SK-N-SH (cell line): ENCODE measurements around the gene TWF1.

Experiments used
- ELF1 ChIP-seq: IDR thresholded peaks from 2 replicates; pipeline ENCODE4 v1.4.0; 2012
- EP300 ChIP-seq, 2 experiments: IDR thresholded peaks; 2 replicates each; pipeline versions ENCODE4 v1.4.0 to v1.6.1; 2012; ENCODE audit warnings: borderline replicate concordance in 1 of 2, low read depth in 1 of 2, low read length in 1 of 2
- FOXJ3 ChIP-seq: sonication (generic); formaldehyde crosslinking; IDR thresholded peaks from 2 replicates; pipeline ENCODE4 v1.5.1; 2020; ENCODE audit warnings: mild to moderate bottlenecking, missing genetic modification reagents
- MEF2A ChIP-seq: IDR thresholded peaks from 2 replicates; pipeline ENCODE4 v1.4.0; 2012; ENCODE audit warnings: low read depth, borderline replicate concordance
- NRF1 ChIP-seq: IDR thresholded peaks from 2 replicates; pipeline ENCODE4 v1.6.1; 2012; ENCODE audit warnings: low read depth, mild to moderate bottlenecking, low read length
- POLR2AphosphoS5 ChIP-seq: IDR thresholded peaks from 2 replicates; pipeline ENCODE4 v1.6.1; 2012; ENCODE audit warnings: low read depth, low read length
- RCOR1 ChIP-seq: fragments of 150-350 bp; IDR thresholded peaks from 2 replicates; pipeline ENCODE4 v1.6.1; 2017; ENCODE audit warnings: antibody characterized with exemption, low read length
- SIN3A ChIP-seq: IDR thresholded peaks from 2 replicates; pipeline ENCODE4 v1.6.1; 2012; ENCODE audit warnings: low read depth, mild to moderate bottlenecking, low read length, moderate library complexity, borderline replicate concordance
- YY1 ChIP-seq: IDR thresholded peaks from 2 replicates; pipeline ENCODE4 v1.4.0; 2012; ENCODE audit warnings: low read depth, mild to moderate bottlenecking
- TF ChIP-seq, protein P1 (sequence below): fragments of 200-600 bp; sonication (generic); IDR thresholded peaks from 2 replicates; pipeline ENCODE4 v1.6.1; 2017; ENCODE audit warnings: antibody characterized with exemption, mild to moderate bottlenecking, moderate library complexity
- TF ChIP-seq, protein P2 (sequence below): fragments of 150-350 bp; IDR thresholded peaks from 2 replicates; pipeline ENCODE4 v1.6.1; 2017; ENCODE audit warnings: antibody characterized with exemption, low read length, low read depth, borderline replicate concordance
- TF ChIP-seq, protein P3 (sequence below): fragments of 150-350 bp; IDR thresholded peaks from 2 replicates; pipeline ENCODE4 v1.6.1; 2016; ENCODE audit warnings: mild to moderate bottlenecking, low read depth, low read length
- TF ChIP-seq, protein P4 (sequence below): IDR thresholded peaks from 2 replicates; pipeline ENCODE4 v1.4.0; 2012; ENCODE audit warnings: low read depth, borderline replicate concordance
- TF ChIP-seq, protein P5 (sequence below): IDR thresholded peaks from 2 replicates; pipeline ENCODE4 v1.4.0; 2012; ENCODE audit warnings: low read depth

DNA sequence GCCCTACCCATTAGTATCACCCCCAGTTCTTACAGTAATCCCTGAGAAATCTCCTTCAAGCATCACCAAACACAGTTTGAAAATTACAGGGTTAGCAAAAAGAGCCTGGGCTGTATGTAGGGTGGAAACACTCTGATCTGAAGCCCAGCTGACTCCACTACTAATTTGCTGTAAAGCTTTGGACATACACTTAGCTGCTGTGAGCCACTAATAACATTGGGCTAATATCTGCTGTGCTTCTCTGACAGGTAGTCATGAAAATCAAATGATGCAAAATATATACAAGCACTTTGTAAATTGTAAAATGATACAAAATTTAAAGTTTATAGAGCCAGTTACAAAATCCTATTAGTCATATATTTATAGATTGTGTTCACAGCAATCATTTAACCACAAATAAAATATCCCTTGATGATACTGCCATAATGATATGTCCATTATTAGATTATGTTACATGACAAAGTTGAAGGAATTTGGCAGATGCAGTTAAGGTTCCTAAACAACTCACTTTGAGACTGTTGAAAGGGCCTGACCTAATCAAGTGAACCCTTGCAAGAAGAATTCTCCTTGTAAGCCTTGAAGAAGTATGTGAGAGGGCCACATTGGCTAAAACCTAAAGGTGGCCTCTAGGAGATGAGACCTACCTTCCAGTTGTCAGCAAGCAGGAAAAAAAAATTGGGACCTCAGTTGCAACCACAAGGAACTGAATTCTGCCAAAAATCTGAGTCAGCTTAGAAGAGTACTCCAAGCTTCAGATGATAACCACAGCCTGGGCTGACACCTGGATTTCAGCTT is 19.0 kb downstream of the TWF1 start:
- TF ChIP-seq ELF1 (no peak), MEF2A (no peak), YY1 (no peak), POLR2AphosphoS5 (no peak), RCOR1 (no peak), SIN3A (no peak), EP300 (IDR thresholded peaks at IDR 0.05; ENCODE audit: borderline replicate concordance in 1 of 2, low read depth in 1 of 2, low read length in 1 of 2) (no peak), FOXJ3 (CRISPR knock-in tag) (no peak), NRF1 (no peak)
- TF ChIP-seq, protein P1, sequence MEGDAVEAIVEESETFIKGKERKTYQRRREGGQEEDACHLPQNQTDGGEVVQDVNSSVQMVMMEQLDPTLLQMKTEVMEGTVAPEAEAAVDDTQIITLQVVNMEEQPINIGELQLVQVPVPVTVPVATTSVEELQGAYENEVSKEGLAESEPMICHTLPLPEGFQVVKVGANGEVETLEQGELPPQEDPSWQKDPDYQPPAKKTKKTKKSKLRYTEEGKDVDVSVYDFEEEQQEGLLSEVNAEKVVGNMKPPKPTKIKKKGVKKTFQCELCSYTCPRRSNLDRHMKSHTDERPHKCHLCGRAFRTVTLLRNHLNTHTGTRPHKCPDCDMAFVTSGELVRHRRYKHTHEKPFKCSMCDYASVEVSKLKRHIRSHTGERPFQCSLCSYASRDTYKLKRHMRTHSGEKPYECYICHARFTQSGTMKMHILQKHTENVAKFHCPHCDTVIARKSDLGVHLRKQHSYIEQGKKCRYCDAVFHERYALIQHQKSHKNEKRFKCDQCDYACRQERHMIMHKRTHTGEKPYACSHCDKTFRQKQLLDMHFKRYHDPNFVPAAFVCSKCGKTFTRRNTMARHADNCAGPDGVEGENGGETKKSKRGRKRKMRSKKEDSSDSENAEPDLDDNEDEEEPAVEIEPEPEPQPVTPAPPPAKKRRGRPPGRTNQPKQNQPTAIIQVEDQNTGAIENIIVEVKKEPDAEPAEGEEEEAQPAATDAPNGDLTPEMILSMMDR, result no peak
- TF ChIP-seq, protein P2, sequence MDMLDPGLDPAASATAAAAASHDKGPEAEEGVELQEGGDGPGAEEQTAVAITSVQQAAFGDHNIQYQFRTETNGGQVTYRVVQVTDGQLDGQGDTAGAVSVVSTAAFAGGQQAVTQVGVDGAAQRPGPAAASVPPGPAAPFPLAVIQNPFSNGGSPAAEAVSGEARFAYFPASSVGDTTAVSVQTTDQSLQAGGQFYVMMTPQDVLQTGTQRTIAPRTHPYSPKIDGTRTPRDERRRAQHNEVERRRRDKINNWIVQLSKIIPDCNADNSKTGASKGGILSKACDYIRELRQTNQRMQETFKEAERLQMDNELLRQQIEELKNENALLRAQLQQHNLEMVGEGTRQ, result no peak
- TF ChIP-seq, protein P3, sequence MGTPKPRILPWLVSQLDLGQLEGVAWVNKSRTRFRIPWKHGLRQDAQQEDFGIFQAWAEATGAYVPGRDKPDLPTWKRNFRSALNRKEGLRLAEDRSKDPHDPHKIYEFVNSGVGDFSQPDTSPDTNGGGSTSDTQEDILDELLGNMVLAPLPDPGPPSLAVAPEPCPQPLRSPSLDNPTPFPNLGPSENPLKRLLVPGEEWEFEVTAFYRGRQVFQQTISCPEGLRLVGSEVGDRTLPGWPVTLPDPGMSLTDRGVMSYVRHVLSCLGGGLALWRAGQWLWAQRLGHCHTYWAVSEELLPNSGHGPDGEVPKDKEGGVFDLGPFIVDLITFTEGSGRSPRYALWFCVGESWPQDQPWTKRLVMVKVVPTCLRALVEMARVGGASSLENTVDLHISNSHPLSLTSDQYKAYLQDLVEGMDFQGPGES, result no peak
- TF ChIP-seq, protein P4, sequence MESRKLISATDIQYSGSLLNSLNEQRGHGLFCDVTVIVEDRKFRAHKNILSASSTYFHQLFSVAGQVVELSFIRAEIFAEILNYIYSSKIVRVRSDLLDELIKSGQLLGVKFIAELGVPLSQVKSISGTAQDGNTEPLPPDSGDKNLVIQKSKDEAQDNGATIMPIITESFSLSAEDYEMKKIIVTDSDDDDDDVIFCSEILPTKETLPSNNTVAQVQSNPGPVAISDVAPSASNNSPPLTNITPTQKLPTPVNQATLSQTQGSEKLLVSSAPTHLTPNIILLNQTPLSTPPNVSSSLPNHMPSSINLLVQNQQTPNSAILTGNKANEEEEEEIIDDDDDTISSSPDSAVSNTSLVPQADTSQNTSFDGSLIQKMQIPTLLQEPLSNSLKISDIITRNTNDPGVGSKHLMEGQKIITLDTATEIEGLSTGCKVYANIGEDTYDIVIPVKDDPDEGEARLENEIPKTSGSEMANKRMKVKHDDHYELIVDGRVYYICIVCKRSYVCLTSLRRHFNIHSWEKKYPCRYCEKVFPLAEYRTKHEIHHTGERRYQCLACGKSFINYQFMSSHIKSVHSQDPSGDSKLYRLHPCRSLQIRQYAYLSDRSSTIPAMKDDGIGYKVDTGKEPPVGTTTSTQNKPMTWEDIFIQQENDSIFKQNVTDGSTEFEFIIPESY, result no peak
- TF ChIP-seq, protein P5, sequence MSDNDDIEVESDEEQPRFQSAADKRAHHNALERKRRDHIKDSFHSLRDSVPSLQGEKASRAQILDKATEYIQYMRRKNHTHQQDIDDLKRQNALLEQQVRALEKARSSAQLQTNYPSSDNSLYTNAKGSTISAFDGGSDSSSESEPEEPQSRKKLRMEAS, result no peak
